Measurements from ENCODE around the gene ZNF80.

Gene ZNF80

DNA sequence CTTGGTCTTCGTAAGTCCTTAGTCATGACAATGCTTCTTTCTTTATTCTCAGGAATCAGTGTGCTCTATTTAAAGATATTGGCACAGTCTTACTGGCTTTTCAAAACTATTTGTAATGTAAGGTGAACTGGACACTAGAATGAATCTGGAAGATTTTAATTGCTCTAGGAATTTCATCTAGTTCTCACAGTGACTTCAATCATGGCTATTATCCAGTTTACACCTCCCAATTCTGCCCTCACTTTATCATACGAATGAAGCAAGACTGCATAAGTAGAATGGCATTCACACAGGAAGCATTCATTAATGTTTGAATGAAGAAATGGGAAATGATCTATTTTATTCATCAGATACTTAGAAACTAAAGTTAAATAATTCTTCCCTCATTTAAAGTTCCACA lies 31.8 kb downstream of the ZNF80 start:
- no peak overlapping the region for H3K4me3 ChIP-seq (replicated peaks; ENCODE audit: low read depth, low read length)
- no peak for TF ChIP-seq CTCF (IDR thresholded peaks at IDR 0.05; ENCODE audit: insufficient read depth, low read length, poor library complexity, severe bottlenecking)
- no peaks in the 10 kb centered on the region; the same call in 1 of the 2 replicates for H3K27me3 ChIP-seq (replicated peaks; ENCODE audit: control insufficient read depth, insufficient read depth, low read length)
- H3K36me3 ChIP-seq (ENCODE audit: control insufficient read depth, insufficient read depth, low read length): no peaks in the 10 kb centered on the region
- no peak for DNase-seq (ENCODE audit: extremely low read depth, insufficient read length)

DNA sequence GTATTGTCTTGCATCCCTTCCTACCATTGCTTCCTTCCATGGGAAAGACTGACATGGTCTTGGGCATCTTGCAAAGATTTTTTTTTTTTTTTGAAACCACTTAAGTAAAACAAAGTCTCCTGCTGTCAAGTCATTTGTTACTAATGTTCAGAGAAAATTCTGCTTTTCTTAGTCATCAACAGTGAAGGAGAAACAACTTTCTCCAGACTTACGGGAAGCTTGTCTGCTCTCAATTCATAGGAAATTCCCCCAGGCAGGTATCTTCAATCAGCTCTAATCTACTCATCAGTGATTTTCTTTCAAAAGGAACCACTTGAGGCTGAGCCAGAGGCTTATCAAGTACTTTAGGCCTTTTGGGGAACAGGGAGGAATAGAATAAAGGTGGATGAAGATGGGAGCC lies 42.6 kb downstream of the ZNF80 start:
- Histone ChIP-seq H3K27me3 (replicated peaks; ENCODE audit: control insufficient read depth, insufficient read depth, low read length) (no peaks in the 10 kb centered on the region), H3K4me3 (replicated peaks; ENCODE audit: low read depth, low read length) (no peak overlapping the region), H3K36me3 (ENCODE audit: control insufficient read depth, insufficient read depth, low read length) (no peaks in the 10 kb centered on the region)
- no peak for DNase-seq (ENCODE audit: extremely low read depth, insufficient read length)
- TF ChIP-seq CTCF (IDR thresholded peaks at IDR 0.05; ENCODE audit: insufficient read depth, low read length, poor library complexity, severe bottlenecking): no peak

DNA sequence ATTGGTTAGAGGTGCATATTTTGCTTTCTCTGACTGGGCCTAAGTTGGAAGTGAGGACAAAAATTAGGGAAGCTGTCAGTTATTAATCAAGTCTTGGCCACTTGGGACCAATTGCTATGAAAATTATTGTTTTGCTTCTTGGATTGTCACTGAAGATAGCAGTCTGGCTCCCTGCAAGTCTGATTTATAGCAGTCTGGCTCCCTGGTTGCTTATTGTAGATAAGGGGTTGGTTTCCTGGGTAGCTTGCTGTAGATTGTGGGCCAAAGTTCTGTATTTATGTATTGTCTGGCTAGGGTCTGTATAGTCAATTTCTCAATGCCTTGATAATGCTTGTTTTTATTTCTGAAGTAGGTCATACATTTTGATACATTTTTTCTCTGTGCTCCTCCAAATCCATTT lies 45.2 kb downstream of the ZNF80 start:
- no peak for DNase-seq (ENCODE audit: extremely low read depth, insufficient read length)
- Histone ChIP-seq H3K36me3 (ENCODE audit: control insufficient read depth, insufficient read depth, low read length) (no peaks in the 10 kb centered on the region), H3K4me3 (replicated peaks; ENCODE audit: low read depth, low read length) (no peak overlapping the region), H3K27me3 (replicated peaks; ENCODE audit: control insufficient read depth, insufficient read depth, low read length) (no peaks in the 10 kb centered on the region)
- TF ChIP-seq CTCF (IDR thresholded peaks at IDR 0.05; ENCODE audit: insufficient read depth, low read length, poor library complexity, severe bottlenecking): no peak

- Histone ChIP-seq H3K4me3 (replicated peaks; ENCODE audit: low read depth, low read length) (no peak overlapping the region), H3K27me3 (replicated peaks; ENCODE audit: control insufficient read depth, insufficient read depth, low read length) (no peaks in the 10 kb centered on the region), H3K36me3 (ENCODE audit: control insufficient read depth, insufficient read depth, low read length) (no peaks in the 10 kb centered on the region)
- no peak for DNase-seq (ENCODE audit: extremely low read depth, insufficient read length)
- no peak for TF ChIP-seq CTCF (IDR thresholded peaks at IDR 0.05; ENCODE audit: insufficient read depth, low read length, poor library complexity, severe bottlenecking)
Measured at GRCh38 chr3:114186501-114186900, 50.9 kb downstream of the ZNF80 start.
